ENCODE measurements around the gene MOGAT3.

MOGAT3 gene

GRCh38 chr7:101200862-101201599, at the start of gene MOGAT3:
Gene MOGAT3, minus strand, starts transcription at chr7:101201036. Its CDS starts 182 bp downstream, at chr7:101200854.
- no peak for DNase-seq

- no peak for DNase-seq
Observed at GRCh38 chr7:101250324-101250723, 49.5 kb upstream of the MOGAT3 start.

- DNase-seq = no peak
Observed at GRCh38 chr7:101248276-101248675, 47.4 kb upstream of the MOGAT3 start.

- DNase-seq = no peak
Observed at GRCh38 chr7:101245147-101245668, 44.4 kb upstream of the MOGAT3 start.

- peak; percentile 93 for DNase-seq
Observed at GRCh38 chr7:101244375-101245146, 43.7 kb upstream of the MOGAT3 start, which contains the start of gene FIS1. Gene FIS1, minus strand, starts transcription at chr7:101245081. Its CDS starts 77 bp downstream, at chr7:101245004.

GRCh38 chr7:101243646-101244374, 43.0 kb upstream of the MOGAT3 start:
- no peak for DNase-seq

- DNase-seq = no peak
Observed at GRCh38 chr7:101241443-101242349, 40.9 kb upstream of the MOGAT3 start.

GRCh38 chr7:101241015-101241363, 40.2 kb upstream of the MOGAT3 start:
- DNase-seq = no peak

GRCh38 chr7:101240226-101241014, 39.6 kb upstream of the MOGAT3 start:
- no peak for DNase-seq

- no peak for DNase-seq
Observed at GRCh38 chr7:101239951-101240220, 39.0 kb upstream of the MOGAT3 start.

- DNase-seq = no peak
Observed at GRCh38 chr7:101239191-101239950, 38.5 kb upstream of the MOGAT3 start.

- no peak for DNase-seq
Observed at GRCh38 chr7:101238226-101239182, 37.7 kb upstream of the MOGAT3 start.

GRCh38 chr7:101237206-101238067, 36.6 kb upstream of the MOGAT3 start, which contains the start of gene CLDN15:
Gene CLDN15, minus strand, starts transcription at chr7:101237802. Its CDS starts 221 bp downstream, at chr7:101237581.
- no peak for DNase-seq

- DNase-seq = no peak
Observed at GRCh38 chr7:101236292-101236835, 35.5 kb upstream of the MOGAT3 start.

GRCh38 chr7:101235522-101235921, 34.7 kb upstream of the MOGAT3 start:
- no peak for DNase-seq

GRCh38 chr7:101235050-101235449, 34.2 kb upstream of the MOGAT3 start:
- DNase-seq = no peak

GRCh38 chr7:101234636-101235035, 33.8 kb upstream of the MOGAT3 start:
- no peak for DNase-seq

GRCh38 chr7:101233907-101234547, 33.2 kb upstream of the MOGAT3 start:
- no peak for DNase-seq
